Endodermal cell (in vitro differentiated cells): ENCODE measurements around the gene TAF15. TPM values are rescaled to one million over a fixed set of nuclear protein-coding genes. Genes with fewer than 3 reads are reported as not detected.

Experiments used
- DNase-seq: peaks from one replicate; pipeline ENCODE4 v3.0.0-alpha.2; 2017
- H3K27ac ChIP-seq: 2 replicates; pipeline ENCODE4 v1.5.1; 2013; ENCODE audit warnings: mild to moderate bottlenecking, low read depth, low read length, moderate library complexity
- H3K27me3 ChIP-seq: 2 replicates; pipeline ENCODE4 v1.6.1; 2013; ENCODE audit warnings: mild to moderate bottlenecking, low read length, moderate library complexity; ENCODE audit not compliant: insufficient read depth, control insufficient read depth, poor library complexity, severe bottlenecking
- H3K36me3 ChIP-seq: 2 replicates; pipeline ENCODE4 v1.7.0; 2013; ENCODE audit warnings: mild to moderate bottlenecking, low read length, moderate library complexity; ENCODE audit not compliant: control insufficient read depth, insufficient read depth
- H3K4me1 ChIP-seq: one replicate; pipeline ENCODE4 v1.7.0; 2013; ENCODE audit warnings: low read length; ENCODE audit not compliant: control insufficient read depth, insufficient read depth
- H3K4me3 ChIP-seq: 2 replicates; pipeline ENCODE4 v1.5.1; 2013; ENCODE audit warnings: mild to moderate bottlenecking, low read length, moderate library complexity
- H3K9ac ChIP-seq: 2 replicates; pipeline ENCODE4 v1.6.1; 2013; ENCODE audit warnings: mild to moderate bottlenecking, low read length, moderate library complexity; ENCODE audit not compliant: poor library complexity, severe bottlenecking; ENCODE audit errors: extremely low read depth
- H3K9me3 ChIP-seq: 2 replicates; pipeline ENCODE4 v1.6.1; 2013; ENCODE audit warnings: mild to moderate bottlenecking, low read length, moderate library complexity; ENCODE audit not compliant: control insufficient read depth
- H3K27ac Mint-ChIP-seq: 2 replicates; pipeline ENCODE4 v1.8.0; 2020; ENCODE audit warnings: mixed read lengths
- H3K27me3 Mint-ChIP-seq: 2 replicates; pipeline ENCODE4 v1.8.0; 2021; ENCODE audit warnings: mild to moderate bottlenecking, mixed read lengths; ENCODE audit not compliant: insufficient read depth
- H3K36me3 Mint-ChIP-seq: 2 replicates; pipeline ENCODE4 v1.8.0; 2020; ENCODE audit warnings: low read depth, mixed read lengths
- H3K4me1 Mint-ChIP-seq: 2 replicates; pipeline ENCODE4 v1.8.0; 2020; ENCODE audit warnings: mixed read lengths
- H3K4me3 Mint-ChIP-seq: 2 replicates; pipeline ENCODE4 v1.8.0; 2020; ENCODE audit warnings: mild to moderate bottlenecking, moderate library complexity, mixed read lengths
- H3K9me3 Mint-ChIP-seq: 2 replicates; pipeline ENCODE4 v1.8.0; 2020; ENCODE audit warnings: mild to moderate bottlenecking, mixed read lengths
- WGBS, 2 experiments: methylation state at CpG; one replicate each; pipeline versions ENCODE4 v1.1.5 to v1.1.7; 2013; ENCODE audit warnings: missing lambda C conversion rate in 2 of 2, mixed read lengths in 1 of 2; ENCODE audit not compliant: insufficient coverage in 1 of 2, insufficient read length in 1 of 2; 5-methylcytosine and 5-hydroxymethylcytosine counted together
- total RNA-seq, 2 donors: library from RNA; stranded (reverse); fragmentation: NEBNext Ultra II Directional in 1 of 2; extraction: Animal tissue kit (Norgen Biotek cat#: 25700) in 1 of 2; gene quantifications; 2 replicates in 1 of 2; 3 replicates in 1 of 2; pipeline ENCODE4 v1.2.1, GENCODE V29; 2021
- TF ChIP-seq, protein P1 (sequence below): fragments of 200-600 bp; sonication (generic); conservative IDR thresholded peaks from 2 replicates; pipeline ENCODE4 v1.5.0; 2021; ENCODE audit warnings: antibody characterized with exemption, mild to moderate bottlenecking

Gene TAF15
- total RNA-seq, 2 donors from 2014 or later: 230 to 247 TPM

DNA sequence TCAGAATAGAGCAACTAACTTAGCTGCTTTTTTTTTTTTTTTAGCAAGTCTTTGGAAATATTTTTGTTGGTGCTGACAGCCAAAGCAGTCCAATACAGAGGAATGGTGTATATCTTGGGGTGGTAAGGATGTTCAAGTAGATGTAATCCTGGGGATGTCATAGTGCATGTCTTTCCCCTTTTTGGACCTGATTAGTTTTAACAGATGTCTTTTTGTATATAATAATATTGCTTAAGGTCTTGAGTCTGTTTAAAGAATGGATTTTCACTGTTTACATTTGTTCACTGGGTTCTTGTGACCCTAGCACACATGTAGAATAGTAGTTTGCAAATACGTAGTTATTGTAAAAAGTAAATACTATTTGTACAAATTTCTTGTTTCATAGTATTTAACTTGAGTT lies 7.9 kb downstream of the TAF15 start:
- no peaks in the 10 kb centered on the region for H3K9me3 Mint-ChIP-seq
- H3K4me1 Mint-ChIP-seq: no peaks in the 10 kb centered on the region
- DNase-seq: no peak
- TF ChIP-seq, protein P1, sequence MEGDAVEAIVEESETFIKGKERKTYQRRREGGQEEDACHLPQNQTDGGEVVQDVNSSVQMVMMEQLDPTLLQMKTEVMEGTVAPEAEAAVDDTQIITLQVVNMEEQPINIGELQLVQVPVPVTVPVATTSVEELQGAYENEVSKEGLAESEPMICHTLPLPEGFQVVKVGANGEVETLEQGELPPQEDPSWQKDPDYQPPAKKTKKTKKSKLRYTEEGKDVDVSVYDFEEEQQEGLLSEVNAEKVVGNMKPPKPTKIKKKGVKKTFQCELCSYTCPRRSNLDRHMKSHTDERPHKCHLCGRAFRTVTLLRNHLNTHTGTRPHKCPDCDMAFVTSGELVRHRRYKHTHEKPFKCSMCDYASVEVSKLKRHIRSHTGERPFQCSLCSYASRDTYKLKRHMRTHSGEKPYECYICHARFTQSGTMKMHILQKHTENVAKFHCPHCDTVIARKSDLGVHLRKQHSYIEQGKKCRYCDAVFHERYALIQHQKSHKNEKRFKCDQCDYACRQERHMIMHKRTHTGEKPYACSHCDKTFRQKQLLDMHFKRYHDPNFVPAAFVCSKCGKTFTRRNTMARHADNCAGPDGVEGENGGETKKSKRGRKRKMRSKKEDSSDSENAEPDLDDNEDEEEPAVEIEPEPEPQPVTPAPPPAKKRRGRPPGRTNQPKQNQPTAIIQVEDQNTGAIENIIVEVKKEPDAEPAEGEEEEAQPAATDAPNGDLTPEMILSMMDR: no peak
- Histone ChIP-seq H3K27me3 (no peaks in the 10 kb centered on the region), H3K9ac (no peak overlapping the region), H3K9me3 (no peaks in the 10 kb centered on the region), H3K4me1 (no peaks in the 10 kb centered on the region), H3K4me3 (no peak overlapping the region), H3K36me3 (peaks cover 81% of the 10 kb centered on the region), H3K27ac (no peak overlapping the region)
- H3K36me3 Mint-ChIP-seq: peaks cover 58% of the 10 kb centered on the region
- WGBS, 2 experiments: no CpG with 5 or more reads among the region's 1 CpG
- H3K27me3 Mint-ChIP-seq: no peaks in the 10 kb centered on the region
- no peak overlapping the region for H3K27ac Mint-ChIP-seq
- no peak overlapping the region for H3K4me3 Mint-ChIP-seq

DNA sequence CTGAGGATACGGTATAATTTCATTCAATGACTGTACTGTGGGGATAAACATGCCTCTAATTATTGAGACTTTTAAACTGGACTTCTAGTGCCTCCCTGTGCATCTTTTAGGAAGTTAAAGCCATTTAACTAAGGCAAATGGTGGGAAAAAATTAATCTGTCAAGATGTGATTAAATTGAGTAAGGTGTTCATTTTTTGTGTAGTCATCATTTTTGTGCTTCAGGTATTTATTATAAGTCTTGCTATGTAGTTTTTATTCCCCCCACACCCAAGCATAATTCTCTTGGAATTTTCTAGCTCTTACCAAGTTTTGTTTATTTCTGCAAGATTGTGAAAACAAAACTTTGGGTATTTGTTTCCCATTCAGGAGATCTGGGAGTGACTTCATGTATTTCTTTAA lies 10.2 kb downstream of the TAF15 start:
- DNase-seq: no peak
- Mint-ChIP-seq H3K4me3 (no peak overlapping the region), H3K27ac (no peak overlapping the region), H3K9me3 (no peaks in the 10 kb centered on the region), H3K27me3 (no peaks in the 10 kb centered on the region), H3K36me3 (peaks cover 66% of the 10 kb centered on the region), H3K4me1 (no peaks in the 10 kb centered on the region)
- no peaks in the 10 kb centered on the region for H3K4me1 ChIP-seq
- no peak overlapping the region for H3K4me3 ChIP-seq
- no peaks in the 10 kb centered on the region for H3K9me3 ChIP-seq
- 100% methylated on average over 1 of the region's 1 CpG; no CpG with 5 or more reads in 1 of the 2 experiments for WGBS, 2 experiments
- peaks cover 89% of the 10 kb centered on the region for H3K36me3 ChIP-seq
- H3K9ac ChIP-seq: no peak overlapping the region
- H3K27ac ChIP-seq: no peak overlapping the region
- TF ChIP-seq, protein P1: no peak
- no peaks in the 10 kb centered on the region for H3K27me3 ChIP-seq

DNA sequence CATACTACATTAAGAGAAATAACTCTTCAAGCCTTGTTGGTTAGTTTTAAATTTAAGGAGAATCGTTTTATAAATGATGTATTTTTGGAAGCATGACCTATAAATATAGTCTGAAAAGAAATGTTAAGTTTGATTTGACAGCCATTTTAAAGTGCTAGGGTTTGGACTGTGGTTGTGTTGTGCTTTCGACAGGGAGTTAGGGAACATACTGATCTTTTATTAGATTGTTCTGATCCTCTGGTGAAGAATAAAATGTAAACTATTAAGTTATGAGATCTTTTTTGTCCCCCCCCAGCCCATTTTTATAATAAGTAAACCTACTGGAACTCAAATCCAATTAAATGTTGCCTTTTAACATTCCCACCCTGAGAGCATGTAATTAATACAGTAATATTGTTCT lies 12.0 kb downstream of the TAF15 start:
- Mint-ChIP-seq H3K27me3 (no peaks in the 10 kb centered on the region), H3K4me3 (no peak overlapping the region), H3K9me3 (no peaks in the 10 kb centered on the region), H3K27ac (no peak overlapping the region), H3K4me1 (no peaks in the 10 kb centered on the region), H3K36me3 (peaks cover 79% of the 10 kb centered on the region)
- H3K4me1 ChIP-seq: no peaks in the 10 kb centered on the region
- no peak overlapping the region for H3K27ac ChIP-seq
- H3K4me3 ChIP-seq: no peak overlapping the region
- H3K9me3 ChIP-seq: no peaks in the 10 kb centered on the region
- no peak for DNase-seq
- no peak overlapping the region for H3K9ac ChIP-seq
- WGBS, 2 experiments: 93% methylated on average over 2 of the region's 2 CpGs; no CpG with 5 or more reads in 1 of the 2 experiments
- TF ChIP-seq, protein P1: no peak
- H3K27me3 ChIP-seq: no peaks in the 10 kb centered on the region
- H3K36me3 ChIP-seq: peaks cover 98% of the 10 kb centered on the region
